Measurements from ENCODE around the gene AQP1. TPM values are rescaled to one million over a fixed set of nuclear protein-coding genes. Genes with fewer than 3 reads are reported as not detected.

AQP1 gene
- total RNA-seq, 1 experiment from 2014 or later, result 0.15 TPM

DNA sequence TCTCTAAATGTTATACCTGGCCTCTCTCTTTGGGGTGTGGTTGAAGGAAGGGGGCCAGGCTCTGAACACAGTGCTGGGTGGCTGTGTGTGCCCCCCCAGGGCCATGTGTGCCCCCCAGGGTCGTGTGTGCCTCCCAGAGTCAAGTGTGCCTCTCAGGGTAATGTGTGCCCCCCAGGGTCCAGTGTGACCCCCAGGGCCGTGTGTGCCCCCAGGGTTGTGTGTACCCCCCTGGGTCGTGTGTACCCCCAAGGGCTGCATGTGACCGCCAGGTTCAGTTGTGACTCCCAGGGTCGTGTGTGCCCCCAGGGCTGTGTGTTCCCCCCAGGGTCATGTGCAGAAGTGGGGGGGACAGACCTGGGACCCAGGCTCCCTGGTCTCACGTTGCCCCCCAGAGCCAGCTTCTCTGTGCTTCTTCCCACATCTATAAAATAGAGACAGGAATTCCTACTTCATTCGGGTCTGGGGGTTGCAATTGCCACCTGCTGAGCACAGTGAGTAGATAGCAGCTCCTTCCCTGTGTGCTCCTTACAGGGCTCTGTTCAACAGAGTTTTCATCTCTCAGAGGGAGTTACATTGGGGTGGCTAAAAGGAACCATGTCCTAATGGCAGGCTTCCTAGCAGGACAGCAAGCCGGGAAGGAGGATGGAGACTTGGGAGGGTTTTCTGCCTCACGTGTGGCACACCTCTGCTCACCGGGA lies 40.7 kb upstream of the AQP1 start:
- no peak overlapping the region for H3K56ac ChIP-seq (ENCODE audit: insufficient read length, low read depth, low read length)
- H3K27me3 ChIP-seq (ENCODE audit: insufficient read depth, low read length), result no peaks in the 10 kb centered on the region
- no peak overlapping the region for H3T11ph ChIP-seq (ENCODE audit: low read length)
- H3K79me1 ChIP-seq (ENCODE audit: insufficient read depth, low read depth, low read length, poor library complexity, severe bottlenecking), result no peaks in the 10 kb centered on the region
- H3K9me3 ChIP-seq (ENCODE audit: control insufficient read depth, low read depth, low read length), result no peaks in the 10 kb centered on the region
- Mint-ChIP-seq H3K4me3 (no peak overlapping the region), H3K9me3 (peaks cover 0 to 3% of the 10 kb centered on the region in 2 experiments; a peak in 1 of 5 replicates), H3K36me3 (ENCODE audit: insufficient read depth in 1 of 3, low read depth in 3 of 3) (peaks cover 0 to 11% (median 0%) of the 10 kb centered on the region in 3 experiments; a peak in 2 of 7 replicates), H3K27ac (no peak overlapping the region), H3K4me1 (peaks cover 2 to 4% of the 10 kb centered on the region in 2 experiments; a peak in 1 of 4 replicates), H3K27me3 (ENCODE audit: low read depth) (peaks cover 6% of the 10 kb centered on the region)
- no peaks in the 10 kb centered on the region for H3K23me2 ChIP-seq (ENCODE audit: insufficient read length, low read depth, low read length, poor library complexity, severe bottlenecking)
- no peak overlapping the region; the same call in 1 of the 2 replicates for H3K14ac ChIP-seq (ENCODE audit: insufficient read depth, low read length)
- no peak overlapping the region for H3K4me2 ChIP-seq (ENCODE audit: insufficient read depth, insufficient read length, low read length)
- no peaks in the 10 kb centered on the region for H3K4me1 ChIP-seq (ENCODE audit: insufficient read depth, low read length)
- no peaks in the 10 kb centered on the region for H4K20me1 ChIP-seq (ENCODE audit: control insufficient read depth, insufficient read depth, insufficient read length)
- no peak overlapping the region for H2BK15ac ChIP-seq (ENCODE audit: low read depth, low read length)
- H2AK5ac ChIP-seq (ENCODE audit: insufficient read length, low read length), result no peak overlapping the region
- no peak overlapping the region for H3K9ac ChIP-seq (ENCODE audit: extremely low read depth, insufficient read length, low read length)
- H4K5ac ChIP-seq (ENCODE audit: insufficient read length, low read depth, low read length), result no peak overlapping the region
- H3K79me2 ChIP-seq (ENCODE audit: insufficient read depth, low read length), result no peaks in the 10 kb centered on the region
- no peak overlapping the region for H2BK120ac ChIP-seq (ENCODE audit: low read depth, low read length, poor library complexity, severe bottlenecking)
- no peak overlapping the region for H3K23ac ChIP-seq (ENCODE audit: insufficient read length, low read depth, low read length)
- DNase-seq, result no peak
- H3K4ac ChIP-seq (ENCODE audit: low read depth, low read length), result no peak overlapping the region
- H2BK5ac ChIP-seq (ENCODE audit: insufficient read length, low read length), result no peak overlapping the region
- H3K18ac ChIP-seq (ENCODE audit: insufficient read length, low read depth, low read length), result no peak overlapping the region
- no peak overlapping the region for H4K8ac ChIP-seq (replicated peaks; ENCODE audit: insufficient read length, low read depth, low read length)
- no peak overlapping the region for H3K27ac ChIP-seq (ENCODE audit: insufficient read length, low read depth, low read length)
- H2BK20ac ChIP-seq (ENCODE audit: low read depth, low read length, poor library complexity, severe bottlenecking), result no peak overlapping the region
- no peak overlapping the region for H4K91ac ChIP-seq (ENCODE audit: insufficient read length, low read depth, low read length)
- H2AFZ ChIP-seq (ENCODE audit: low read length), result no peak overlapping the region
- no CpG with 5 or more reads among the region's 10 CpGs for WGBS (ENCODE audit: extremely low coverage, insufficient read length, low lambda C conversion rate)
- no peak overlapping the region for H2BK12ac ChIP-seq (ENCODE audit: insufficient read length, low read depth, low read length)
- TF ChIP-seq, protein P1, sequence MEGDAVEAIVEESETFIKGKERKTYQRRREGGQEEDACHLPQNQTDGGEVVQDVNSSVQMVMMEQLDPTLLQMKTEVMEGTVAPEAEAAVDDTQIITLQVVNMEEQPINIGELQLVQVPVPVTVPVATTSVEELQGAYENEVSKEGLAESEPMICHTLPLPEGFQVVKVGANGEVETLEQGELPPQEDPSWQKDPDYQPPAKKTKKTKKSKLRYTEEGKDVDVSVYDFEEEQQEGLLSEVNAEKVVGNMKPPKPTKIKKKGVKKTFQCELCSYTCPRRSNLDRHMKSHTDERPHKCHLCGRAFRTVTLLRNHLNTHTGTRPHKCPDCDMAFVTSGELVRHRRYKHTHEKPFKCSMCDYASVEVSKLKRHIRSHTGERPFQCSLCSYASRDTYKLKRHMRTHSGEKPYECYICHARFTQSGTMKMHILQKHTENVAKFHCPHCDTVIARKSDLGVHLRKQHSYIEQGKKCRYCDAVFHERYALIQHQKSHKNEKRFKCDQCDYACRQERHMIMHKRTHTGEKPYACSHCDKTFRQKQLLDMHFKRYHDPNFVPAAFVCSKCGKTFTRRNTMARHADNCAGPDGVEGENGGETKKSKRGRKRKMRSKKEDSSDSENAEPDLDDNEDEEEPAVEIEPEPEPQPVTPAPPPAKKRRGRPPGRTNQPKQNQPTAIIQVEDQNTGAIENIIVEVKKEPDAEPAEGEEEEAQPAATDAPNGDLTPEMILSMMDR (conservative IDR thresholded peaks at IDR 0.05), result no peak

All from H9 (cell line).